ENCODE measurements around the gene KIFC1. TPM values are rescaled to one million over a fixed set of nuclear protein-coding genes. Genes with fewer than 3 reads are reported as not detected.

The KIFC1 gene
- total RNA-seq, 2 experiments from 2014 or later = 1.2 to 1.6 TPM

DNA sequence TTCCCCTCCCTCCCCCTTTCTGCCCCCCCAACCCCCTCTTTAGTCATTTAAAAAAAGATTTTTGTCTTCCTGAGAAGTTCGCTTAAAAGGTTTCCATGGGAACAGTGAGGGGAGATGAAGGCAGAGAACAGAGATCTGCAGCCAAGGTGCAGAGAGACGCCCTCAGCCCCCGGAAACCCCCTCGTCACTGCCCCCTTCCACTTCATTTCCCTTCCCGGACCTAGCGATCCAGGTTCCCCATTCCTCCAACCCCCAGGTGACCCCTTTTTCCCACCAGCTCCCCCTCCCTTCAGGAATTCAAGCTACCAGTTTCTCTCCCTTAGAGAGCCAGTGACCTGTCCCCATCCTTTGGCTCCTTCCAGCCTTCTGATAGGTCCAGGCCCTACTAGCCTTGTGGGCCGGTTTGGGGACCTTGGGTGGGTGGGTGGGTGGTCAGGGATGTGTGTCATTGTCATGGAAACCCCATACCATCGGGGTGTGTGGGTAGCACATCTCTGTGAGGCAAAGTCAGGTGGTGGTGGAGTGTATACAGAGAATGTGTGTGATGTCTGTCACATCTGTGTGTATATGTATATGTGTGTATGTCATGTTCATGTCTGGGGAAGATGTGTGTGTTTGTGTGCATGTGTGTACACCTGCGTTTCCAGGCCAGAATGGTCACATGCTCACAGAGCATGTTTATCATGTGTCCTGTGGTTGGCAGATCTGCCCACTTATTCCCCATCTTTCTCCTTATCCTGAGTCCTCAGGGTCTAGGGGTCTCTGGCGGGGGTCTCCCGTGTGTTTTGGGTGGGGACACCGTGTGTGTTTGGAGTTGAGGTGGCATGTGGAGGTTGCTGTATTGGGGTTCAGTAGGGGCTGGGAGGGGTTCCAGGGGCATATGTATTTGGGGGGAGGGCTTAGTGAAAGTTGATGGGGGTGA lies 35.2 kb downstream of the KIFC1 start:
- Mint-ChIP-seq H3K9me3 (no peaks in the 10 kb centered on the region), H3K27ac (peak overlapping the region; percentile 99), H3K4me1 (ENCODE audit: low read depth) (peaks cover 76% of the 10 kb centered on the region), H3K4me3 (peak overlapping the region; percentile 94), H3K27me3 (no peaks in the 10 kb centered on the region), H3K36me3 (ENCODE audit: low read depth) (peaks cover 5% of the 10 kb centered on the region)
- ChIA-PET CTCF (interaction anchor here (1.2 to 2.7 kb wide), 7 partner anchors 11 to 155 kb away, joined by 3 to 25 read pairs (median 7); partner anchors contain the start of genes KIFC1, PHF1 and RPS18), POLR2A (interaction anchor here (0.6 to 3.0 kb wide), 12 partner anchors 10 to 455 kb away, joined by 3 to 22 read pairs (median 8); partner anchors contain the start of genes B3GALT4, CUTA, LEMD2 and PHF1)
- peaks cover 3% of the 10 kb centered on the region for H3K36me3 ChIP-seq (ENCODE audit: insufficient read depth, low read length)
- TF ChIP-seq, protein P1, sequence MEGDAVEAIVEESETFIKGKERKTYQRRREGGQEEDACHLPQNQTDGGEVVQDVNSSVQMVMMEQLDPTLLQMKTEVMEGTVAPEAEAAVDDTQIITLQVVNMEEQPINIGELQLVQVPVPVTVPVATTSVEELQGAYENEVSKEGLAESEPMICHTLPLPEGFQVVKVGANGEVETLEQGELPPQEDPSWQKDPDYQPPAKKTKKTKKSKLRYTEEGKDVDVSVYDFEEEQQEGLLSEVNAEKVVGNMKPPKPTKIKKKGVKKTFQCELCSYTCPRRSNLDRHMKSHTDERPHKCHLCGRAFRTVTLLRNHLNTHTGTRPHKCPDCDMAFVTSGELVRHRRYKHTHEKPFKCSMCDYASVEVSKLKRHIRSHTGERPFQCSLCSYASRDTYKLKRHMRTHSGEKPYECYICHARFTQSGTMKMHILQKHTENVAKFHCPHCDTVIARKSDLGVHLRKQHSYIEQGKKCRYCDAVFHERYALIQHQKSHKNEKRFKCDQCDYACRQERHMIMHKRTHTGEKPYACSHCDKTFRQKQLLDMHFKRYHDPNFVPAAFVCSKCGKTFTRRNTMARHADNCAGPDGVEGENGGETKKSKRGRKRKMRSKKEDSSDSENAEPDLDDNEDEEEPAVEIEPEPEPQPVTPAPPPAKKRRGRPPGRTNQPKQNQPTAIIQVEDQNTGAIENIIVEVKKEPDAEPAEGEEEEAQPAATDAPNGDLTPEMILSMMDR (IDR thresholded peaks at IDR 0.05) = no peak
- H3K27me3 ChIP-seq (ENCODE audit: control insufficient read depth in 1 of 2, insufficient read depth in 2 of 2, low read length in 2 of 2) = no peaks in the 10 kb centered on the region
- no peaks in the 10 kb centered on the region for H3K9me3 ChIP-seq (ENCODE audit: control insufficient read depth in 1 of 2, insufficient read depth in 1 of 2, low read length in 2 of 2)
- H3K4me3 ChIP-seq (ENCODE audit: low read length) = peak overlapping the region; percentile 71
- H3K4me1 ChIP-seq (ENCODE audit: insufficient read depth, low read length) = peaks cover 69% of the 10 kb centered on the region
- peak overlapping the region; percentile 86 to 92 for H3K27ac ChIP-seq (ENCODE audit: low read depth in 1 of 2, low read length in 2 of 2)
- ATAC-seq (ENCODE audit: poor library complexity) = peak; percentile 21
- intact Hi-C loops (cut with DNase I, micrococcal nuclease) = loop anchor here (1.0 to 5.0 kb wide), 5 partner anchors 9 to 155 kb away; partner anchors contain the start of genes CUTA (in 1 of the 2), RPS18 (in 1 of the 2), VPS52 (in 1 of the 2) and ZBTB22 (in 1 of the 2)
- DNase-seq = peak in 6 of 14 experiments; percentile 22 to 81 (median 56)

DNA sequence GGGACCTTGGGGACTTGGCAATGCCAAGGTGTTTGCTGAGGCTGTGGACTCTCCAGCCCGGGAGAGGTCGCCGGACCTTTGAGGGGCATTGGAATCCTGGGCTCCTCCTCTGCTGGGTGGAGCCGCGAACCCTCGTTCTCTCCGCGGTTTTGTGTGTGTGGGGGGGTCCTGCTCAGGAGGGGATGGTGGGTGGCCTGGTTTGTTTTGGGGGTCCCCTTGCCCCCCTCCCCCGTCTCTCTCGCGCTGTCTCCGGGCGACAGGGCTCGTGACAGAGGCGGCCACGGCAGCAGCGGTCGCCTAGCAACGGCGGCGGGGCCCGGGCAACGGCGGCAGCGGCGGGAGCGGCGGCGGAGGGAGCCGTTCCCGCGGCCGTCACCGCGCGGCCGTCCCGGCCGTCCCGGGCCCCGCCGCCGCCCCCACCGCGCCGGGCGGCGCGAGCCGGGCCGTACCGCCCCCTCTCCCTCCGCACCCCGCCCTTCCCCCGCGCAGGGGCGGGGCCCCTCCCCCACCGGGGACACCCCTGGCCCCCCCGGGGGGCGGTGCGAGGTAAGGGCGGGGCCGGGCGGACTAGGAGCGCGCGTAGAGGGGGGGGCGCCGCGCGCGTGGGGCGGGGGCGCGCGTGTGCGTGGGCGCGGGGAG lies 36.1 kb downstream of the KIFC1 start:
- intact Hi-C loops (cut with DNase I, micrococcal nuclease) = loop anchor here (1.0 to 5.0 kb wide), 6 partner anchors 9 to 155 kb away; partner anchors contain the start of genes CUTA (in 1 of the 2), PHF1 (in 1 of the 2), RPS18 (in 1 of the 2) and VPS52 (in 1 of the 2)
- Histone ChIP-seq H3K4me3 (ENCODE audit: low read length) (peak overlapping the region; percentile 71), H3K27me3 (ENCODE audit: control insufficient read depth in 1 of 2, insufficient read depth in 2 of 2, low read length in 2 of 2) (no peaks in the 10 kb centered on the region), H3K9me3 (ENCODE audit: control insufficient read depth in 1 of 2, insufficient read depth in 1 of 2, low read length in 2 of 2) (no peaks in the 10 kb centered on the region), H3K4me1 (ENCODE audit: insufficient read depth, low read length) (peaks cover 72% of the 10 kb centered on the region), H3K27ac (ENCODE audit: low read depth in 1 of 2, low read length in 2 of 2) (peak overlapping the region; percentile 79 to 92), H3K36me3 (ENCODE audit: insufficient read depth, low read length) (peaks cover 6% of the 10 kb centered on the region)
- CTCF ChIA-PET = interaction anchor here (0.7 to 0.9 kb wide), 2 partner anchors 17 to 37 kb away, joined by 3 to 4 read pairs; partner anchors contain the start of gene PHF1
- DNase-seq (peak in 12 of 14 experiments; percentile 47 to 86 (median 67)), ATAC-seq (ENCODE audit: poor library complexity) (peak; percentile 3)
- Mint-ChIP-seq H3K36me3 (ENCODE audit: low read depth) (peaks cover 7% of the 10 kb centered on the region), H3K4me3 (peak overlapping the region; percentile 94), H3K27ac (peak overlapping the region; percentile 99), H3K27me3 (no peaks in the 10 kb centered on the region), H3K9me3 (no peaks in the 10 kb centered on the region), H3K4me1 (ENCODE audit: low read depth) (peaks cover 83% of the 10 kb centered on the region)
- POLR2A ChIA-PET = interaction anchor here (0.6 to 4.5 kb wide), 3 partner anchors 10 to 156 kb away, joined by 3 to 60 read pairs (median 7); partner anchors contain the start of genes CUTA, RPS18, SYNGAP1 and ZBTB22
- TF ChIP-seq, protein P1 (IDR thresholded peaks at IDR 0.05) = no peak
